ENCODE results near the gene CNIH4. TPM values are rescaled to one million over a fixed set of nuclear protein-coding genes. Genes with fewer than 3 reads are reported as not detected.

CNIH4 gene
- polyA plus RNA-seq, 1 donor from 2014 or later, result 53.2 TPM

DNA sequence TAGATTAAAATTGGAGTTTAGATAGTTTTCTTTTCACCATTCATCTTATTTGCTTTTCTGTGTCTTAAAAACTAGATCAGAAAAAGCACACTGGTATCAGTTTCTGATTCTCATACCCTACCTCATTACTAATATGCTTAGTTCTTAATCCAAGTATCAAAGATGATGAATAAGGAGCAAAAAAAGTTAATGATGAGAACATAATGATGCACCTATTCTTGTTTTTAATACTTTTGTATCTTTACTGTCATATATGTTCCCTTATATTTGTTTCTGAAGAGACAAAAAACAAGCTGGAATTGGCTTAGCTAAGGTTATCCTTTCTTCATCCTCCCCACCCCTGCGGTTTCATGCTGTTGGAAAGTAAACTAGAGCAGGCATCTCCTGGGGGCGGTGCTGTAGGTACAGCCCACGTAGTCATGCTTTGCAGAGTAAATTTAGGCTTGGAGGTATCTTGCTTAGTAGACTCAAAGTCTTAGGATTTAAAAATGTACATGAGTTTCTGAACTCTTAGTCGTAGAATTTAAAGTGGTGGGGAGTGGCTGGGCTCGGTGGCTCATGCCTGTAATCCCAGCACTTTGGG is 16.4 kb downstream of the CNIH4 start:
- no peak overlapping the region for H3K4me2 ChIP-seq (ENCODE audit: low read length)
- no peaks in the 10 kb centered on the region for H3K36me3 ChIP-seq (ENCODE audit: insufficient read depth, low read length)
- H3K27me3 ChIP-seq (ENCODE audit: insufficient read depth, low read depth, low read length), result no peaks in the 10 kb centered on the region
- no peaks in the 10 kb centered on the region for H3F3A ChIP-seq (ENCODE audit: insufficient read depth, low read length, poor library complexity, severe bottlenecking)
- H3K9ac ChIP-seq (ENCODE audit: low read length), result no peak overlapping the region
- no peaks in the 10 kb centered on the region for H3K9me3 ChIP-seq (ENCODE audit: low read length)
- no peaks in the 10 kb centered on the region for H4K20me1 ChIP-seq (ENCODE audit: insufficient read depth)
- H3K4me3 ChIP-seq (ENCODE audit: low read length), result no peak overlapping the region
- H2AFZ ChIP-seq (ENCODE audit: low read depth, low read length), result no peak overlapping the region
- TF ChIP-seq TAF1 (IDR thresholded peaks at IDR 0.05; ENCODE audit: low read depth) (no peak), SMC3 (conservative IDR thresholded peaks at IDR 0.05; ENCODE audit: poor library complexity) (no peak), RAD21 (conservative IDR thresholded peaks at IDR 0.05) (no peak), MXI1 (conservative IDR thresholded peaks at IDR 0.05; ENCODE audit: poor library complexity, severe bottlenecking) (no peak), POLR2AphosphoS5 (IDR thresholded peaks at IDR 0.05) (no peak), EP300 (conservative IDR thresholded peaks at IDR 0.05; ENCODE audit: poor library complexity, severe bottlenecking) (no peak)
- TF ChIP-seq, protein P1, sequence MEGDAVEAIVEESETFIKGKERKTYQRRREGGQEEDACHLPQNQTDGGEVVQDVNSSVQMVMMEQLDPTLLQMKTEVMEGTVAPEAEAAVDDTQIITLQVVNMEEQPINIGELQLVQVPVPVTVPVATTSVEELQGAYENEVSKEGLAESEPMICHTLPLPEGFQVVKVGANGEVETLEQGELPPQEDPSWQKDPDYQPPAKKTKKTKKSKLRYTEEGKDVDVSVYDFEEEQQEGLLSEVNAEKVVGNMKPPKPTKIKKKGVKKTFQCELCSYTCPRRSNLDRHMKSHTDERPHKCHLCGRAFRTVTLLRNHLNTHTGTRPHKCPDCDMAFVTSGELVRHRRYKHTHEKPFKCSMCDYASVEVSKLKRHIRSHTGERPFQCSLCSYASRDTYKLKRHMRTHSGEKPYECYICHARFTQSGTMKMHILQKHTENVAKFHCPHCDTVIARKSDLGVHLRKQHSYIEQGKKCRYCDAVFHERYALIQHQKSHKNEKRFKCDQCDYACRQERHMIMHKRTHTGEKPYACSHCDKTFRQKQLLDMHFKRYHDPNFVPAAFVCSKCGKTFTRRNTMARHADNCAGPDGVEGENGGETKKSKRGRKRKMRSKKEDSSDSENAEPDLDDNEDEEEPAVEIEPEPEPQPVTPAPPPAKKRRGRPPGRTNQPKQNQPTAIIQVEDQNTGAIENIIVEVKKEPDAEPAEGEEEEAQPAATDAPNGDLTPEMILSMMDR (IDR thresholded peaks at IDR 0.05; ENCODE audit: poor library complexity, severe bottlenecking), result no peak
- H3K9me2 ChIP-seq (ENCODE audit: insufficient read depth, low read length), result no peaks in the 10 kb centered on the region
- H3K79me2 ChIP-seq (replicated peaks; ENCODE audit: insufficient read depth, low read length), result no peaks in the 10 kb centered on the region
- H3K27ac ChIP-seq (ENCODE audit: low read length), result no peak overlapping the region

DNA sequence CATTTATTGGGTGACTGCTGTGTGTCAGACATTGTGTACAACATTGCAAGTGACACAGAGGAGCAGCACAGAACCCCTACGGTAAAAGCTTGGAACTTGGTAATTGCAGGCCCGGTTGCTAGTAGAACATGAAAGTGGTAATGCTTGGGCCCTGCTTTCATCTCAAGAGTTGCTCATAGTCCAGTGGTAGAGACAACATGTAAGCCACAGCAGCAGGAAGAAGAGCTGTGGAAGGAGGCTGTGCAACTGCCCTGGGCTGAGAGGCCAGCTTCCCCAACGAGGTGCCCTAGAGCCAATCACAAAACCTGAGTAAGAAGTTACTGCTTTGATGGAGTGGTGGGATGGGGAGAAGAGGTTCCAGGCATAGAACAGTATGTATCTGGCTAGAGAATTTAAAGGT is 18.4 kb downstream of the CNIH4 start:
- H3K27ac ChIP-seq (ENCODE audit: low read length), result no peak overlapping the region
- no peak for TF ChIP-seq EZH2 (IDR thresholded peaks at IDR 0.05; ENCODE audit: borderline replicate concordance, insufficient read depth, low read length, poor library complexity, severe bottlenecking)
- TF ChIP-seq RAD21 (conservative IDR thresholded peaks at IDR 0.05), result no peak
- no peak for TF ChIP-seq EP300 (conservative IDR thresholded peaks at IDR 0.05; ENCODE audit: poor library complexity, severe bottlenecking)
- TF ChIP-seq MXI1 (conservative IDR thresholded peaks at IDR 0.05; ENCODE audit: poor library complexity, severe bottlenecking), result no peak
- TF ChIP-seq POLR2AphosphoS5 (IDR thresholded peaks at IDR 0.05), result no peak
- TF ChIP-seq SMC3 (conservative IDR thresholded peaks at IDR 0.05; ENCODE audit: poor library complexity), result no peak
- TF ChIP-seq, protein P1 (IDR thresholded peaks at IDR 0.05; ENCODE audit: poor library complexity, severe bottlenecking), result no peak
- TF ChIP-seq TAF1 (IDR thresholded peaks at IDR 0.05; ENCODE audit: low read depth), result no peak
- TF ChIP-seq, protein P2, sequence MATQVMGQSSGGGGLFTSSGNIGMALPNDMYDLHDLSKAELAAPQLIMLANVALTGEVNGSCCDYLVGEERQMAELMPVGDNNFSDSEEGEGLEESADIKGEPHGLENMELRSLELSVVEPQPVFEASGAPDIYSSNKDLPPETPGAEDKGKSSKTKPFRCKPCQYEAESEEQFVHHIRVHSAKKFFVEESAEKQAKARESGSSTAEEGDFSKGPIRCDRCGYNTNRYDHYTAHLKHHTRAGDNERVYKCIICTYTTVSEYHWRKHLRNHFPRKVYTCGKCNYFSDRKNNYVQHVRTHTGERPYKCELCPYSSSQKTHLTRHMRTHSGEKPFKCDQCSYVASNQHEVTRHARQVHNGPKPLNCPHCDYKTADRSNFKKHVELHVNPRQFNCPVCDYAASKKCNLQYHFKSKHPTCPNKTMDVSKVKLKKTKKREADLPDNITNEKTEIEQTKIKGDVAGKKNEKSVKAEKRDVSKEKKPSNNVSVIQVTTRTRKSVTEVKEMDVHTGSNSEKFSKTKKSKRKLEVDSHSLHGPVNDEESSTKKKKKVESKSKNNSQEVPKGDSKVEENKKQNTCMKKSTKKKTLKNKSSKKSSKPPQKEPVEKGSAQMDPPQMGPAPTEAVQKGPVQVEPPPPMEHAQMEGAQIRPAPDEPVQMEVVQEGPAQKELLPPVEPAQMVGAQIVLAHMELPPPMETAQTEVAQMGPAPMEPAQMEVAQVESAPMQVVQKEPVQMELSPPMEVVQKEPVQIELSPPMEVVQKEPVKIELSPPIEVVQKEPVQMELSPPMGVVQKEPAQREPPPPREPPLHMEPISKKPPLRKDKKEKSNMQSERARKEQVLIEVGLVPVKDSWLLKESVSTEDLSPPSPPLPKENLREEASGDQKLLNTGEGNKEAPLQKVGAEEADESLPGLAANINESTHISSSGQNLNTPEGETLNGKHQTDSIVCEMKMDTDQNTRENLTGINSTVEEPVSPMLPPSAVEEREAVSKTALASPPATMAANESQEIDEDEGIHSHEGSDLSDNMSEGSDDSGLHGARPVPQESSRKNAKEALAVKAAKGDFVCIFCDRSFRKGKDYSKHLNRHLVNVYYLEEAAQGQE (IDR thresholded peaks at IDR 0.05; ENCODE audit: borderline replicate concordance), result no peak
- no peak overlapping the region for H2AFZ ChIP-seq (ENCODE audit: low read depth, low read length)
- H3K36me3 ChIP-seq (ENCODE audit: insufficient read depth, low read length), result no peaks in the 10 kb centered on the region
- no peaks in the 10 kb centered on the region for H3K79me2 ChIP-seq (replicated peaks; ENCODE audit: insufficient read depth, low read length)
- H4K20me1 ChIP-seq (ENCODE audit: insufficient read depth), result no peaks in the 10 kb centered on the region
- H3K9me3 ChIP-seq (ENCODE audit: low read length), result no peaks in the 10 kb centered on the region
- no peaks in the 10 kb centered on the region for H3K27me3 ChIP-seq (ENCODE audit: insufficient read depth, low read depth, low read length)
- no peak overlapping the region for H3K4me3 ChIP-seq (ENCODE audit: low read length)
- H3K4me2 ChIP-seq (ENCODE audit: low read length), result no peak overlapping the region
- no peaks in the 10 kb centered on the region for H3F3A ChIP-seq (ENCODE audit: insufficient read depth, low read length, poor library complexity, severe bottlenecking)
- H3K9ac ChIP-seq (ENCODE audit: low read length), result no peak overlapping the region
- H3K9me2 ChIP-seq (ENCODE audit: insufficient read depth, low read length), result no peaks in the 10 kb centered on the region
